ENCODE data around the gene KRT38. TPM values are rescaled to one million over a fixed set of nuclear protein-coding genes. Genes with fewer than 3 reads are reported as not detected.
"Not testable (repeated sequence)": the region's sequence is repeated elsewhere in the genome, so short reads cannot be mapped to it uniquely, and the experiment has no call there.

KRT38 gene
- total RNA-seq, 4 donors from 2014 or later: 1.3 to 1.8 TPM; not detected in 2

DNA sequence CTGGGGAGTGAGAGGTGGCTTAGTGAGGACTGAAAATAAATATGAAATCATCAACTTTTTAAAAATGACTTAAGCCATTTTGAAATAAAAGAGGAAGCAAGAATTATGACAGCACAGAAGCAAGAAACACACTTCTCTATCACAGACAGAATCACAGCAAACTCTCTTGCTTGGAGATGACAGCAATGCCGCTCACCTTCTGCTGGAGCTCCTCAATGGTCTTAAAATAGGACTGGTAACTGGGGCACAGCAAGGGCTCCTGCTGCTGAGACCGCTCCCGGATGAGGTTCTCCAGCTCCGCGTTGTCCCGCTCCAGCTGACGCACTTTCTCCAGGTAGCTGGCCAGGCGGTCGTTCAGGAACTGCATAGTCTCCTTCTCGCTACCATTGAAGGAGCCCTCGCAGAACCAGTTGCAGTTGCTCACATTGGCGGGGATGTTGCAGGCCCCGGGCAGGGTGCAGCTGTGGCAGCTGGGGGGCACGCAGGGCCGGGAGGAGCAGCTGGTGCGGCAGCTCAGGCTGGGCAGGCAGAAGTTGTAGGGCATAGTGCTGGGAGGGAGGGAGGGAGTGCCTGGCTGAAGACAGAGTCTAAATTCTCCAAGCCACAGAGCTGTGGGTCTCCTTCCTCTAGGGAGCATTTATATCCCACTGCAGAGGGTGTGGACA is 43.7 kb downstream of the KRT38 start, which contains the start of gene KRT31:
KRT31 (minus strand) TSS at position 613 of the 665 bp plus-strand sequence; CDS start at position 544, 69 bp downstream.
- TF ChIP-seq POLR2A (IDR thresholded peaks at IDR 0.05): no peak
- TF ChIP-seq, protein P1, sequence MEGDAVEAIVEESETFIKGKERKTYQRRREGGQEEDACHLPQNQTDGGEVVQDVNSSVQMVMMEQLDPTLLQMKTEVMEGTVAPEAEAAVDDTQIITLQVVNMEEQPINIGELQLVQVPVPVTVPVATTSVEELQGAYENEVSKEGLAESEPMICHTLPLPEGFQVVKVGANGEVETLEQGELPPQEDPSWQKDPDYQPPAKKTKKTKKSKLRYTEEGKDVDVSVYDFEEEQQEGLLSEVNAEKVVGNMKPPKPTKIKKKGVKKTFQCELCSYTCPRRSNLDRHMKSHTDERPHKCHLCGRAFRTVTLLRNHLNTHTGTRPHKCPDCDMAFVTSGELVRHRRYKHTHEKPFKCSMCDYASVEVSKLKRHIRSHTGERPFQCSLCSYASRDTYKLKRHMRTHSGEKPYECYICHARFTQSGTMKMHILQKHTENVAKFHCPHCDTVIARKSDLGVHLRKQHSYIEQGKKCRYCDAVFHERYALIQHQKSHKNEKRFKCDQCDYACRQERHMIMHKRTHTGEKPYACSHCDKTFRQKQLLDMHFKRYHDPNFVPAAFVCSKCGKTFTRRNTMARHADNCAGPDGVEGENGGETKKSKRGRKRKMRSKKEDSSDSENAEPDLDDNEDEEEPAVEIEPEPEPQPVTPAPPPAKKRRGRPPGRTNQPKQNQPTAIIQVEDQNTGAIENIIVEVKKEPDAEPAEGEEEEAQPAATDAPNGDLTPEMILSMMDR (IDR thresholded peaks at IDR 0.05): no peak
- H3K4me3 ChIP-seq (ENCODE audit: low read depth, poor library complexity, severe bottlenecking): no peak within 1 kb of the TSS
- no peak for DNase-seq (ENCODE audit: low spot score in 2 of 2)
- 36 to 66% methylated on average over 16 of the region's 16 CpGs for WGBS, 2 donors
- intact Hi-C loops (cut with DNase I; ENCODE audit: low total_unique reads): no loop called here

DNA sequence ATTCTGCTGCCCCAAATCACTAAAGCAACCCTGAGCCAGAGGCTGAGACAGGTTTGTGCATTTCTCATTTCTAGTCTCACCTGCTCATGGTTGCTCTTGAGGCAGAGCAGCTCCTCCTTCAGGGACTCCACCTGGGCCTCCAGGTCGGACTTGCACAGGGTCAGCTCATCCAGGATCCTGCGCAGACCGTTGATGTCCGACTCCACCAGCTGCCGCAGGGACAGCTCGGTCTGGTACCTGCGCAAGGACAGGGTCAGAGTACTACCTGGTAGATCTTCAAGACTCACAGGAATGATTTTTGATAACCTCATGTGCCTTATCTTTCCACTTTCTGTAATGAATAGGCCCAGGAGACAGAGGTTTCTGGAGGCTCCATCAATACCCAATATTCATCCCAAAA is 44.4 kb downstream of the KRT38 start:
- no peak for DNase-seq (ENCODE audit: low spot score in 2 of 2)
- TF ChIP-seq, protein P1 (IDR thresholded peaks at IDR 0.05): no peak
- TF ChIP-seq POLR2A (IDR thresholded peaks at IDR 0.05): no peak
- intact Hi-C loops (cut with DNase I; ENCODE audit: low total_unique reads): no loop called here
- no peak overlapping the region for H3K4me3 ChIP-seq (ENCODE audit: low read depth, poor library complexity, severe bottlenecking)
- 52 to 74% methylated on average over 7 of the region's 7 CpGs for WGBS, 2 donors

DNA sequence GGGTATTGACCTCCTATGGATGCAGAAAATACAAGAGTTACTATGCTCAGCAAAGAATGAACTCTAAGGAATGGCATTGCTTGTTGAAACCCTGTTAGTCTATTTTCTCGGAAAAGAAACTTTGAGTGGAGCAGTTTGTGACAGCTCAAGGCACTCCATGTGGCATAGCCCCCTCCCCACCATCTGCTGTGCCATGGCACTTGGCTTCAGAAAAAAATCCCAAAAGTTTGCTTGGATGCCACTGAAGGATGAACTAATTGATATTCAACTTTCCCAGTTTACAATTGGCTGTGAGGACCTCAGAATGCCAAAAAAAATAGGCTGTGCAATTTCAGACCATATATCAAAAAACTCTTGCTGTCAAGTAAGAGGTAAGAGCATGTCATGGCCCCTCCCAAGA is 45.2 kb downstream of the KRT38 start:
- TF ChIP-seq POLR2A (IDR thresholded peaks at IDR 0.05): no peak
- TF ChIP-seq, protein P1 (IDR thresholded peaks at IDR 0.05): no peak
- WGBS, 2 donors: 50 to 82% methylated on average over 1 of the region's 1 CpG
- no peak for DNase-seq (ENCODE audit: low spot score in 2 of 2)
- intact Hi-C loops (cut with DNase I; ENCODE audit: low total_unique reads): no loop called here
- H3K4me3 ChIP-seq (ENCODE audit: low read depth, poor library complexity, severe bottlenecking): no peak overlapping the region

DNA sequence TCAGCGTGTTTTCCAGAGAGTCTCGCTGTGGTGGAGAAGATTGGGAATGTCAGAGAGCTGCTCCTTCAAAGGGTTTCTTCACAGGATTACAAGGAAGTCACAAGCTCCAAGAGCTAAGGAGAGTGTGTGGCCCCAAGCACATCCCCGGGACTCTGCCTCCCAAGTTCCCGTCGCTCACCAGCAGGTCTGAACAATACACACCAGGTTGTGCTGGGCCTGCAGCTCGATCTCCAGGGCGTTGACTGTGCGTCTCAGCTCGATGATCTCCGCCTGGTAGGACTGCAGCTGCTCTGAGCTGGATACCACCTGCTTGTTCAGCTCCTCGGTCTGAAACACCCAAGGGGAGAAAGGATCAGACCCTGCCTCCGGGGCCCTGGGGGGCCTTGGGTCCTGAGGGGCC is 45.7 kb downstream of the KRT38 start:
- DNase-seq (ENCODE audit: low spot score in 2 of 2); H3K4me3 ChIP-seq (ENCODE audit: low read depth, poor library complexity, severe bottlenecking); intact Hi-C loops (cut with DNase I; ENCODE audit: low total_unique reads): not testable (repeated sequence)
- WGBS, 2 donors: 49 to 52% methylated on average over 4 to 5 of the region's 12 CpGs

DNA sequence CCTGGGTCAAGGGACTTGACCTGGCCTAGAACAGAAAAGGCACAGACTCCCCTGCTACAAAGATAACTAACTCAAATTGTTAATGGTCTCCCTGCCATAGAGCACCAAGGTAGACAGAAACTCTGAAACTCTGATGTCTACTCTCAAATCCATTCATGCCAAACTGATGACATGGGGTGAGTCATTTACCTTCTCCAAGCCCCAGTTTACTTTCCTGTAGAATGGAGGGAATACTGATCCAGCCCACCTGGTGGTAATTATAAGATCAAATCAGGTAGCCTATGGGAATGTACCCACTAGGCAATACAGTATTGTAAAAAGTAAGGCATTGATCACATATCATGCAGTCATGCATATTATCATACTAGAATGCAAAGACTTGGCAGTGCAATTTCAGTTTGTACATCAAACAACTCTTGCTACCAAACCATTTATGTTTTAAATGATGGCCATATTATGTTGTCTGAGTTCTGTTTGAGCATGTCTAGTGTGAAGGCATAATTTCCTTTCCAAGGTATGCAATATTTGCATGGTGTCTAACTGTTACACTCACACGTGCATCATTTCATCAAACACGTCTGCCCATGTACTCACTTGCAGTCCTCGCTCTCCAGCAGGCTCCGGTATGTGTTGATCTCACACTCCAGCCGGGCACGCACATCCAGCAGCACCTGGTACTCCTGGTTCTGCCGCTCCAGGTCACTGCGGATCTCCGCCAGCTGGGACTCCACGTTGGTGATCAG is 46.4 kb downstream of the KRT38 start:
- H3K4me3 ChIP-seq (ENCODE audit: low read depth, poor library complexity, severe bottlenecking): no peak overlapping the region
- TF ChIP-seq POLR2A (IDR thresholded peaks at IDR 0.05): no peak
- TF ChIP-seq, protein P1 (IDR thresholded peaks at IDR 0.05): no peak
- peak in 1 of 2 donors; percentile 37 for DNase-seq (ENCODE audit: low spot score in 2 of 2)
- WGBS, 2 donors: 46 to 57% methylated on average over 10 of the region's 10 CpGs
- intact Hi-C loops (cut with DNase I; ENCODE audit: low total_unique reads): no loop called here

DNA sequence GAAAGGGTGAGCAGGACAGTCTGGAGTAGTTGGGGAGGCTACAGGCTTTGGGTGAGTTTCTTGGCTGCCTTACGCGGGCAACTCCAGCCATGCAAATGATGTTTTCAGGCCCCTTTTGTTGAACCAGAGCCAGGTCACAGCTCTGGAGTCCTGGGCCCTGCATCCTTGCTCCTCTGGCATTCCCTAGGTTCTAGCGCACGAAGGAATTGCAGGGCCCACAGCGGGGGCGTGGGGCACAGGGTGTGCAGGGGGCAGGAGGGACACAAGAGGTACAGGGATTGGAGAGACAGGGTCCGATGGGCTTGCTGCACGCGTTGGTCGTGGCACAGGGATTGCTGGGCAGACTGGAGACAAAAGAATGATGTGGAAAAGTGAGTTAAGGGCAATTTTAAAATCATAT is 47.0 kb downstream of the KRT38 start:
- 76 to 82% methylated on average over 10 of the region's 10 CpGs for WGBS, 2 donors
- TF ChIP-seq POLR2A (IDR thresholded peaks at IDR 0.05): no peak
- TF ChIP-seq, protein P1 (IDR thresholded peaks at IDR 0.05): no peak
- no peak overlapping the region for H3K4me3 ChIP-seq (ENCODE audit: low read depth, poor library complexity, severe bottlenecking)
- intact Hi-C loops (cut with DNase I; ENCODE audit: low total_unique reads): no loop called here
- no peak for DNase-seq (ENCODE audit: low spot score in 2 of 2)
